Stimulated activated memory B cell treated with anti-CD40 and anti-IgM and Interleukin-4, amounts not matched to agents 10 μg/mL and 1 μg/mL and 100 μg/mL, for 72 hours (primary cell): Measurements from ENCODE around the gene TIMM44.

Experiments
- ATAC-seq: fragments of 150-1000 bp; cut with Tn5 transposase; 2 replicates; pipeline ENCODE4 v1.10.0; 2021
- H3K27ac Mint-ChIP-seq: one replicate; pipeline ENCODE4 v1.8.0; 2022; ENCODE audit warnings: mild to moderate bottlenecking, mixed read lengths
- H3K27me3 Mint-ChIP-seq: one replicate; pipeline ENCODE4 v1.8.0; 2022; ENCODE audit warnings: mixed read lengths
- H3K36me3 Mint-ChIP-seq: one replicate; pipeline ENCODE4 v1.8.0; 2022; ENCODE audit warnings: mixed read lengths
- H3K4me1 Mint-ChIP-seq: one replicate; pipeline ENCODE4 v1.8.0; 2022; ENCODE audit warnings: mixed read lengths
- H3K4me3 Mint-ChIP-seq: one replicate; pipeline ENCODE4 v1.8.0; 2022; ENCODE audit warnings: mild to moderate bottlenecking, moderate library complexity, mixed read lengths
- H3K9me3 Mint-ChIP-seq: one replicate; pipeline ENCODE4 v1.8.0; 2022; ENCODE audit warnings: mixed read lengths

The TIMM44 gene

GRCh38 chr19:7910321-7911161, 32.9 kb downstream of the TIMM44 start:
- no peak for ATAC-seq
- Mint-ChIP-seq H3K4me3 (no peak overlapping the region), H3K9me3 (no peaks in the 10 kb centered on the region), H3K4me1 (peaks cover 39% of the 10 kb centered on the region), H3K27me3 (peaks cover 18% of the 10 kb centered on the region), H3K27ac (no peak overlapping the region), H3K36me3 (peaks cover 61% of the 10 kb centered on the region)

GRCh38 chr19:7909471-7910067, 33.9 kb downstream of the TIMM44 start:
- H3K9me3 Mint-ChIP-seq: no peaks in the 10 kb centered on the region
- peaks cover 45% of the 10 kb centered on the region for H3K4me1 Mint-ChIP-seq
- H3K27me3 Mint-ChIP-seq: peaks cover 8% of the 10 kb centered on the region
- peaks cover 68% of the 10 kb centered on the region for H3K36me3 Mint-ChIP-seq
- no peak for ATAC-seq
- no peak overlapping the region for H3K4me3 Mint-ChIP-seq
- no peak overlapping the region for H3K27ac Mint-ChIP-seq

GRCh38 chr19:7908742-7909461, 34.6 kb downstream of the TIMM44 start:
- Mint-ChIP-seq H3K27me3 (peaks cover 1% of the 10 kb centered on the region), H3K9me3 (no peaks in the 10 kb centered on the region), H3K36me3 (peaks cover 68% of the 10 kb centered on the region), H3K4me1 (peaks cover 49% of the 10 kb centered on the region), H3K4me3 (no peak overlapping the region), H3K27ac (no peak overlapping the region)
- no peak for ATAC-seq

- no peak for ATAC-seq
- H3K27me3 Mint-ChIP-seq: no peaks in the 10 kb centered on the region
- H3K4me3 Mint-ChIP-seq: no peak overlapping the region
- H3K9me3 Mint-ChIP-seq: no peaks in the 10 kb centered on the region
- peaks cover 61% of the 10 kb centered on the region for H3K36me3 Mint-ChIP-seq
- no peak overlapping the region for H3K27ac Mint-ChIP-seq
- peaks cover 49% of the 10 kb centered on the region for H3K4me1 Mint-ChIP-seq
Measured at GRCh38 chr19:7908078-7908699, 35.3 kb downstream of the TIMM44 start.

- H3K4me3 Mint-ChIP-seq: no peak overlapping the region
- no peak overlapping the region for H3K27ac Mint-ChIP-seq
- ATAC-seq: no peak
Measured at GRCh38 chr19:7907544-7907943, 35.9 kb downstream of the TIMM44 start.

GRCh38 chr19:7907122-7907521, 36.3 kb downstream of the TIMM44 start:
- Mint-ChIP-seq H3K4me3 (no peak overlapping the region), H3K27ac (no peak overlapping the region), H3K9me3 (no peaks in the 10 kb centered on the region), H3K36me3 (peaks cover 52% of the 10 kb centered on the region), H3K4me1 (peaks cover 51% of the 10 kb centered on the region), H3K27me3 (no peaks in the 10 kb centered on the region)
- no peak for ATAC-seq

More at GRCh38 chr19:7907544-7907943, 35.9 kb downstream of the TIMM44 start:
- Mint-ChIP-seq H3K4me1 (peaks cover 49% of the 10 kb centered on the region), H3K36me3 (peaks cover 55% of the 10 kb centered on the region), H3K9me3 (no peaks in the 10 kb centered on the region), H3K27me3 (no peaks in the 10 kb centered on the region)

GRCh38 chr19:7905859-7906258, 37.6 kb downstream of the TIMM44 start:
- Mint-ChIP-seq H3K27me3 (no peaks in the 10 kb centered on the region), H3K36me3 (peaks cover 40% of the 10 kb centered on the region), H3K27ac (peak overlapping the region; percentile 88), H3K4me3 (peak overlapping the region; percentile 65), H3K4me1 (peaks cover 51% of the 10 kb centered on the region), H3K9me3 (no peaks in the 10 kb centered on the region)
- ATAC-seq: no peak

GRCh38 chr19:7905268-7905667, 38.2 kb downstream of the TIMM44 start:
- no peaks in the 10 kb centered on the region for H3K27me3 Mint-ChIP-seq
- peak overlapping the region; percentile 87 for H3K4me3 Mint-ChIP-seq
- peak overlapping the region; percentile 88 for H3K27ac Mint-ChIP-seq
- no peaks in the 10 kb centered on the region for H3K9me3 Mint-ChIP-seq
- H3K36me3 Mint-ChIP-seq: peaks cover 34% of the 10 kb centered on the region
- ATAC-seq: no peak
- H3K4me1 Mint-ChIP-seq: peaks cover 51% of the 10 kb centered on the region

GRCh38 chr19:7904074-7905020, 39.1 kb downstream of the TIMM44 start:
- H3K4me1 Mint-ChIP-seq: peaks cover 51% of the 10 kb centered on the region
- H3K9me3 Mint-ChIP-seq: no peaks in the 10 kb centered on the region
- peaks cover 6% of the 10 kb centered on the region for H3K27me3 Mint-ChIP-seq
- H3K4me3 Mint-ChIP-seq: peak overlapping the region; percentile 87
- peaks cover 28% of the 10 kb centered on the region for H3K36me3 Mint-ChIP-seq
- ATAC-seq: peak; percentile 74
- peak overlapping the region; percentile 88 for H3K27ac Mint-ChIP-seq

- no peaks in the 10 kb centered on the region for H3K9me3 Mint-ChIP-seq
- H3K4me3 Mint-ChIP-seq: peak within 1 kb of the TSS; percentile 87
- peaks cover 12% of the 10 kb centered on the region for H3K27me3 Mint-ChIP-seq
- peak within 1 kb of the TSS; percentile 88 for H3K27ac Mint-ChIP-seq
- H3K4me1 Mint-ChIP-seq: peaks cover 48% of the 10 kb centered on the region
- H3K36me3 Mint-ChIP-seq: peaks cover 24% of the 10 kb centered on the region
- ATAC-seq: peak; percentile 91
Measured at GRCh38 chr19:7903244-7904073, 40.0 kb downstream of the TIMM44 start, which contains the start of gene MAP2K7. Gene MAP2K7 (plus strand): TSS chr19:7903877. CDS start chr19:7903945, 68 bp downstream.

- H3K27ac Mint-ChIP-seq: peak overlapping the region; percentile 88
- peaks cover 44% of the 10 kb centered on the region for H3K4me1 Mint-ChIP-seq
- peaks cover 14% of the 10 kb centered on the region for H3K27me3 Mint-ChIP-seq
- peak overlapping the region; percentile 83 for H3K4me3 Mint-ChIP-seq
- no peak for ATAC-seq
- no peaks in the 10 kb centered on the region for H3K9me3 Mint-ChIP-seq
- peaks cover 24% of the 10 kb centered on the region for H3K36me3 Mint-ChIP-seq
Measured at GRCh38 chr19:7902796-7903243, 40.6 kb downstream of the TIMM44 start.

GRCh38 chr19:7901337-7901736, 42.1 kb downstream of the TIMM44 start:
- H3K36me3 Mint-ChIP-seq: peaks cover 15% of the 10 kb centered on the region
- H3K27ac Mint-ChIP-seq: no peak overlapping the region
- peaks cover 21% of the 10 kb centered on the region for H3K27me3 Mint-ChIP-seq
- H3K4me1 Mint-ChIP-seq: peaks cover 31% of the 10 kb centered on the region
- no peak overlapping the region for H3K4me3 Mint-ChIP-seq
- no peak for ATAC-seq
- H3K9me3 Mint-ChIP-seq: no peaks in the 10 kb centered on the region

- Mint-ChIP-seq H3K4me3 (no peak overlapping the region), H3K27ac (no peak overlapping the region), H3K27me3 (peaks cover 21% of the 10 kb centered on the region), H3K4me1 (peaks cover 27% of the 10 kb centered on the region), H3K9me3 (no peaks in the 10 kb centered on the region), H3K36me3 (peaks cover 11% of the 10 kb centered on the region)
- no peak for ATAC-seq
Measured at GRCh38 chr19:7900931-7901330, 42.5 kb downstream of the TIMM44 start.
